PC-9 (cell line): ENCODE data around the gene HOXD11. TPM values are rescaled to one million over a fixed set of nuclear protein-coding genes. Genes with fewer than 3 reads are reported as not detected.

Experiments
- BruUV-seq: library from RNA; stranded (reverse); fragments of 400-500 nt; replicated peaks from 2 replicates; lab custom pipeline; 2021; lab: Mats Ljungman, UMichigan
- CTCF ChIA-PET: fragments of 300-600 bp; sonication (Branson Sonifier 250); formaldehyde crosslinking; loops from one replicate; lab custom pipeline; 2022; ENCODE audit warnings: antibody characterized with exemption; lab: Charles Lee
- POLR2A ChIA-PET: fragments of 300-600 bp; sonication (Branson Sonifier 250); formaldehyde crosslinking; loops from one replicate; lab custom pipeline; 2022; ENCODE audit warnings: antibody characterized with exemption; ENCODE audit not compliant: unreplicated experiment; lab: Charles Lee
- DNase-seq, 2 experiments: peaks; one replicate each; pipeline versions ENCODE4 v3.0.0 to v3.0.0-alpha.2; 2015 to 2022; ENCODE audit warnings: mixed read lengths in 1 of 2
- H2AFZ ChIP-seq: fragments of 200-600 bp; sonication (generic); 2 replicates; pipeline ENCODE4 v1.8.1; 2017; ENCODE audit warnings: antibody characterized with exemption
- H3F3A ChIP-seq: fragments of 200-600 bp; sonication (generic); 2 replicates; pipeline ENCODE4 v1.8.1; 2017; ENCODE audit warnings: antibody characterized with exemption, mild to moderate bottlenecking, low read depth; ENCODE audit not compliant: insufficient read depth
- H3K27ac ChIP-seq: fragments of 200-600 bp; sonication (generic); 2 replicates; pipeline ENCODE4 v1.6.1; 2016; ENCODE audit warnings: mixed run types
- H3K27me3 ChIP-seq: fragments of 200-600 bp; sonication (generic); 2 replicates; pipeline ENCODE4 v1.6.1; 2016; ENCODE audit warnings: low read depth, mixed run types; ENCODE audit not compliant: insufficient read depth
- H3K36me3 ChIP-seq: fragments of 200-600 bp; sonication (generic); 2 replicates; pipeline ENCODE4 v1.6.1; 2016; ENCODE audit warnings: low read depth, mixed run types
- H3K4me1 ChIP-seq: fragments of 200-600 bp; sonication (generic); replicated peaks from 2 replicates; pipeline ENCODE4 v1.6.1; 2016; ENCODE audit warnings: mixed run types; ENCODE audit not compliant: insufficient read depth
- H3K4me2 ChIP-seq: fragments of 200-600 bp; sonication (generic); 2 replicates; pipeline ENCODE4 v1.6.1; 2017; ENCODE audit warnings: mixed run types
- H3K4me3 ChIP-seq: fragments of 200-600 bp; sonication (generic); 2 replicates; pipeline ENCODE4 v1.6.1; 2016; ENCODE audit warnings: mixed run types
- H3K79me2 ChIP-seq: fragments of 200-600 bp; sonication (generic); 2 replicates; pipeline ENCODE4 v1.6.1; 2017; ENCODE audit warnings: low read depth, mixed run types
- H3K9me2 ChIP-seq: fragments of 200-600 bp; sonication (generic); 2 replicates; pipeline ENCODE4 v1.8.1; 2017; ENCODE audit warnings: mild to moderate bottlenecking; ENCODE audit not compliant: insufficient read depth
- H3K9me3 ChIP-seq: fragments of 200-600 bp; sonication (generic); 2 replicates; pipeline ENCODE4 v1.8.1; 2016; ENCODE audit warnings: low read depth; ENCODE audit not compliant: insufficient read depth
- H4K20me1 ChIP-seq: fragments of 200-600 bp; sonication (generic); 2 replicates; pipeline ENCODE4 v1.8.1; 2017; ENCODE audit not compliant: insufficient read depth
- CTCF ChIP-seq: fragments of 200-600 bp; sonication (generic); conservative IDR thresholded peaks from 2 replicates; pipeline ENCODE4 v1.6.1; 2017; ENCODE audit warnings: mixed run types, antibody characterized with exemption, mild to moderate bottlenecking, moderate library complexity
- EZH2 ChIP-seq: fragments of 200-600 bp; sonication (generic); IDR thresholded peaks from 2 replicates; pipeline ENCODE4 v1.8.0; 2017; ENCODE audit warnings: antibody characterized with exemption, low read depth
- intact Hi-C: fragments of 100-400 bp; cut with micrococcal nuclease; formaldehyde crosslinking; loops from one replicate; pipeline ENCODE4 v1.10.0; 2022; ENCODE audit not compliant: unreplicated experiment
- total RNA-seq: library from RNA; stranded (reverse); gene quantifications from 2 replicates; pipeline ENCODE4 v1.2.3, GENCODE V29; 2021

The HOXD11 gene
- total RNA-seq, 1 experiment from 2014 or later = not detected

GRCh38 chr2:176100547-176101140 is 6.4 kb upstream of the HOXD11 start:
- H3K9me3 ChIP-seq = no peaks in the 10 kb centered on the region
- BruUV-seq = no TSS peak
- H3F3A ChIP-seq = no peaks in the 10 kb centered on the region
- H3K4me3 ChIP-seq = no peak overlapping the region
- peaks cover 13% of the 10 kb centered on the region; the same call in 1 of the 2 replicates for H3K4me1 ChIP-seq
- H3K27ac ChIP-seq = no peak overlapping the region
- no peaks in the 10 kb centered on the region for H3K9me2 ChIP-seq
- no peak for DNase-seq
- no peak for TF ChIP-seq EZH2
- TF ChIP-seq CTCF = no peak
- H2AFZ ChIP-seq = no peak overlapping the region
- CTCF ChIA-PET = no interaction called here
- H3K79me2 ChIP-seq = no peaks in the 10 kb centered on the region
- POLR2A ChIA-PET = no interaction called here
- H3K27me3 ChIP-seq = peaks cover 41% of the 10 kb centered on the region
- H3K36me3 ChIP-seq = no peaks in the 10 kb centered on the region
- no peaks in the 10 kb centered on the region for H4K20me1 ChIP-seq
- no peak overlapping the region for H3K4me2 ChIP-seq
- intact Hi-C loops = no loop called here

- POLR2A ChIA-PET = no interaction called here
- H3K79me2 ChIP-seq = no peaks in the 10 kb centered on the region
- peaks cover 37% of the 10 kb centered on the region for H3K27me3 ChIP-seq
- no peak overlapping the region for H2AFZ ChIP-seq
- peaks cover 12% of the 10 kb centered on the region; the same call in 1 of the 2 replicates for H3K4me1 ChIP-seq
- TF ChIP-seq CTCF = no peak
- no peak for TF ChIP-seq EZH2
- no peak for DNase-seq
- no peak overlapping the region for H3K4me2 ChIP-seq
- CTCF ChIA-PET = no interaction called here
- H3K27ac ChIP-seq = no peak overlapping the region
- H3K9me2 ChIP-seq = no peaks in the 10 kb centered on the region
- no peaks in the 10 kb centered on the region for H3K9me3 ChIP-seq
- no peak overlapping the region for H3K4me3 ChIP-seq
- H3F3A ChIP-seq = no peaks in the 10 kb centered on the region
- intact Hi-C loops = no loop called here
- no peaks in the 10 kb centered on the region for H3K36me3 ChIP-seq
- no peaks in the 10 kb centered on the region for H4K20me1 ChIP-seq
- no TSS peak for BruUV-seq
Observed at GRCh38 chr2:176101216-176101830, 5.8 kb upstream of the HOXD11 start.

- H3K36me3 ChIP-seq = no peaks in the 10 kb centered on the region
- no peak overlapping the region for H3K4me3 ChIP-seq
- H3K4me2 ChIP-seq = no peak overlapping the region
- H3F3A ChIP-seq = no peaks in the 10 kb centered on the region
- no peaks in the 10 kb centered on the region for H3K9me3 ChIP-seq
- no peaks in the 10 kb centered on the region for H4K20me1 ChIP-seq
- CTCF ChIA-PET = no interaction called here
- intact Hi-C loops = no loop called here
- H3K4me1 ChIP-seq = peaks cover 7% of the 10 kb centered on the region; the same call in 1 of the 2 replicates
- no TSS peak for BruUV-seq
- no peaks in the 10 kb centered on the region for H3K9me2 ChIP-seq
- no peaks in the 10 kb centered on the region for H3K79me2 ChIP-seq
- DNase-seq = no peak
- no peak overlapping the region for H3K27ac ChIP-seq
- no peak overlapping the region for H2AFZ ChIP-seq
- peaks cover 32% of the 10 kb centered on the region for H3K27me3 ChIP-seq
- POLR2A ChIA-PET = no interaction called here
- no peak for TF ChIP-seq CTCF
- TF ChIP-seq EZH2 = no peak
Observed at GRCh38 chr2:176101842-176102241, 5.2 kb upstream of the HOXD11 start.
